Natural killer cell treated with Interleukin-12 subunit alpha and Interleukin-12 subunit beta and Interleukin-15 and Interleukin-18, amount 100 ng/mL, for 72 hours (primary cell): Measurements from ENCODE around the gene AKIRIN2. TPM values are rescaled to one million over a fixed set of nuclear protein-coding genes. Genes with fewer than 3 reads are reported as not detected.

Experiments used
- ATAC-seq, 2 donors: fragments of 150-1000 bp; cut with Tn5 transposase in 1 of 2; sonication (Bioruptor Pico), chemical (Tn5 transposase) in 1 of 2; 2 replicates each; pipeline ENCODE4 v1.10.0; 2021
- DNase-seq: peaks from one replicate; pipeline ENCODE4 v3.0.0; 2022; ENCODE audit warnings: low spot score
- H3K27ac Mint-ChIP-seq, 2 donors: 1 replicate in 1 of 2; 2 replicates in 1 of 2; pipeline ENCODE4 v1.8.0; 2022; ENCODE audit warnings: mixed read lengths in 2 of 2, mild to moderate bottlenecking in 1 of 2, moderate library complexity in 1 of 2
- H3K27me3 Mint-ChIP-seq, 2 donors: 1 replicate in 1 of 2; 2 replicates in 1 of 2; pipeline ENCODE4 v1.8.0; 2022; ENCODE audit warnings: mixed read lengths in 2 of 2
- H3K36me3 Mint-ChIP-seq: one replicate; pipeline ENCODE4 v1.8.0; 2022; ENCODE audit warnings: mixed read lengths
- H3K4me1 Mint-ChIP-seq, 2 donors: 1 replicate in 1 of 2; 2 replicates in 1 of 2; pipeline ENCODE4 v1.8.0; 2022; ENCODE audit warnings: low read depth in 2 of 2, mixed read lengths in 2 of 2, mild to moderate bottlenecking in 1 of 2
- H3K4me3 Mint-ChIP-seq: one replicate; pipeline ENCODE4 v1.8.0; 2022; ENCODE audit warnings: mixed read lengths
- H3K9me3 Mint-ChIP-seq: 2 replicates; pipeline ENCODE4 v1.8.0; 2022; ENCODE audit warnings: mixed read lengths
- total RNA-seq, 2 donors: library from RNA; stranded (reverse); gene quantifications; one replicate each; pipeline ENCODE4 v1.2.3, GENCODE V29; 2022

The AKIRIN2 gene
- total RNA-seq, 2 donors from 2014 or later: 78.3 to 101 TPM

DNA sequence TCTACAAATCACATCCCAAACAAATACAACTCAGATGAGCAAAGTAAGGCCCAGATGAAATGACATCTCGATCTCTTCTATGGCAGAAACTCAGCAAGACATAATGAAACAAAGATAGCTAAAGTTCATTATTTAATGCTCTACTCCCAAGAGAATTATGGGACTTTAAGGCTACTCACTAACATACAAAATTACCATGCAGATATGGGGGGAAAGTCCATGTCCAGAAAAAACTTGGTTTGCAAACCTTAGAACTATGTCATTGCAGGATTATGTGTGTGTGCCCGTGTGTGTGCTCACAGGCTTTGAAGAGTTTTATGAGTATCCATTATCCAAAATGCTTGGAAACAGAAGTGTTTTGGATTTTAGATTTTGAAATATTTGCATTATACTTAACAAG is 34.0 kb downstream of the AKIRIN2 start:
- H3K27ac Mint-ChIP-seq: no peak overlapping the region

DNA sequence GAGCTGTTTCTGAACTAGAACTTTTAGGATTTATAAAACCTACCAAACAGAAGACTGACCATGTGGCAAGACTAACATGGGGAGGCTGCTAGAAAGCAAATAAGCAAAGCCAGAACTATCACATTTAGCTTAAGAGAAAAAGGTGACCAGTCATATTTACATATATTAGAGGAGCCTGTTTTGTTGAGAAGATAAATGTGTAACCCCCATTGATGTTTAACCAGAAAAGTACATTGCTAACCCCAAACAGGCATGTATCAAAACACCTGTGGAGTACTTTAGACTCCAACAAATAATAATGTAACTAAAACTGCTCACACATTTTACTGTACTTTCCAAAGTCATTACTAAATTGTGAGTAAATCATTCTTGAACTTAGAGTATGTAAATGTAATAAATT is 35.0 kb downstream of the AKIRIN2 start:
- no peak for ATAC-seq
- H3K4me3 Mint-ChIP-seq: no peak overlapping the region
- H3K9me3 Mint-ChIP-seq: no peaks in the 10 kb centered on the region
- no peak for DNase-seq
- H3K36me3 Mint-ChIP-seq: peaks cover 17% of the 10 kb centered on the region
- H3K27me3 Mint-ChIP-seq: no peaks in the 10 kb centered on the region
- no peak overlapping the region for H3K27ac Mint-ChIP-seq
- peaks cover 18 to 19% of the 10 kb centered on the region in 2 donors for H3K4me1 Mint-ChIP-seq

More for the DNA sequence above, 34.0 kb downstream of the AKIRIN2 start:
- Mint-ChIP-seq H3K36me3 (peaks cover 19% of the 10 kb centered on the region), H3K27me3 (no peaks in the 10 kb centered on the region), H3K4me3 (no peak overlapping the region), H3K9me3 (no peaks in the 10 kb centered on the region), H3K4me1 (peaks cover 19 to 22% of the 10 kb centered on the region in 2 donors)
- ATAC-seq: no peak
- no peak for DNase-seq

DNA sequence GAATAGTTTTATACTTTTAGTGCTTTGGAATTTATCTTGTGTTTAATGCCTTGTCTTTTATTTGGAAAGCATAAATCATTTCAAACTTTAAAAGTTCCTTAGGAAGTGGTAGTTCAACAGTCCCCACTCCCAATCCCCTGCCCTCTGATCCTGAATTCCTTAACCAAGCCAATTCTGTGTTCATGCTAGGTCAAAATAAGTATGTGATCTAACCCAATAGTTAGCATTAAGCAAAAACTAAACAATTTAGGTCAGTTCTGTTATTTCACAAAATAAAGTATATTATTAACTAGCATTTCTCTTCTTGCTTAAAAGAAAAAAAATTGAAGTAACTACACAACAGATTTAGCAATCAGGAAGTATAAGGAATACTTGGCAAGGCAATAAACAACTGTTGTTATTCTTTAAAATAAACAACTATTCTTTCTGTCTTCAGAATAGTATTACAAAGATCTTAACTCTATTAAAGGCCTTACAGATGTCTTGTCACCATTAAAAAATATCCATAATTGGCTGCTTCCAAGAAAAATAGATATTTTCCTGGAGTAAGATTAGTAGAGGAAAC is 37.0 kb downstream of the AKIRIN2 start:
- Mint-ChIP-seq H3K36me3 (no peaks in the 10 kb centered on the region), H3K27me3 (no peaks in the 10 kb centered on the region), H3K27ac (no peak overlapping the region), H3K4me3 (no peak overlapping the region), H3K9me3 (no peaks in the 10 kb centered on the region), H3K4me1 (peaks cover 5 to 8% of the 10 kb centered on the region in 2 donors)
- DNase-seq (no peak), ATAC-seq (no peak)

DNA sequence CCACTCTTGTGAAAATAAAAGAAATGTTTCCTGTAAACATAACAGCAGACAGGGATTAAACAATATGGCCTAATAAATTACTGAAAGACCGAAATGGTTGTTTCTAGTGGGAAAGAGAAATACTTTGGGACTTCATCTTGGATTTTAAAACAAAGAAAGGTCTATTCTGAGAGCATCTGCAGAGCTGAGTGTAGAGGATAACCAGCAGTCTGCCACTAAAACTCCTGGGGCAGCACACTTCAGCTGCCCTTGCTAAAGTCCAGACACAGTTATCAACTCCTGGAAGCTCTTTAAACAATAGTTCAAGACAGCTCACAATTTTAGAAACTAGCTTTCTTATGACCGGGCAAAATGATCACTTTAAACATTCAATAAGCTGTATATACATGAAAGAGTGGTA is 38.6 kb downstream of the AKIRIN2 start:
- DNase-seq: no peak
- Mint-ChIP-seq H3K4me3 (no peak overlapping the region), H3K36me3 (no peaks in the 10 kb centered on the region), H3K27ac (no peak overlapping the region), H3K4me1 (peaks cover 4 to 5% of the 10 kb centered on the region in 2 donors), H3K27me3 (no peaks in the 10 kb centered on the region), H3K9me3 (no peaks in the 10 kb centered on the region)
- no peak for ATAC-seq

DNA sequence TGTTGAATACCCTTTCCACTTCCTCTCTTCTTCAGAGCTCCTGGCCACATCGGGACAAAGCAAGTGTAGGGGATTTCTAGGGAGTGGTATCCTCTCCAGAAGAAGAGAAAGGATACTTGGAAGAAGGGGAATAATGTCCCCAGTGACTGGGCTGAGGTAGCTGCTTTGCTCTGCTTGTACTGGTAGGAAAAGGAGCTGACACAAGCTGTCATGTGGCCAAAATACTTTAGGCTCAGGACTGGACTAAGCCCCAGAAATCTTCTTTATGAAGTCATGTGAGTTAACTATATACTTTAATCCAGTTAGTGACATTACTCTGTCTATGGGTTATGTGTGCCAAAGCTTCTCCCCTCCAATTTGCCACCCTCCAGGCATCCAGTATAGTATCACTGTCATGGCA is 40.5 kb downstream of the AKIRIN2 start:
- H3K27ac Mint-ChIP-seq: peak overlapping the region in 1 of 2 donors; percentile 33
- DNase-seq (no peak), ATAC-seq (no peak)
- H3K9me3 Mint-ChIP-seq: no peaks in the 10 kb centered on the region
- H3K4me3 Mint-ChIP-seq: no peak overlapping the region
- peaks cover 4 to 5% of the 10 kb centered on the region in 2 donors for H3K4me1 Mint-ChIP-seq
- H3K36me3 Mint-ChIP-seq: peaks cover 5% of the 10 kb centered on the region
- no peaks in the 10 kb centered on the region for H3K27me3 Mint-ChIP-seq

DNA sequence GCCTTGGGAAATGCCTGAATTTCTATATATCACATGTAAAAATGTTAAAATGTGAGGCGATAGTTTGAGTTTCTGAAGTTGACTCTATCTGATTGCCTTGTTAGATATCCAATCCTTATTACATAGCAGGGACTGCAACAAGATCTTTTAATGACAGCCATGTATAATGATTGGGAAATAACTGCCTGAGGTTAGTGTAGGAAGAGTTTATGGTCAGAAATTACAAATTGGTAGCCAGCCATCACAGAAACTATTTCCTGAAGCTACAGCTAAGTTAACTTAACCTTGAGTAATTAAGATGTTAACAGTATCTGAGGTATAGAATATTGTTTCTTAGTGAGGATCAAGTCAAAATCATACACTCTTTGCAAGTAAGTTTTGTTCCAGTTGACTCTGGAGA is 41.0 kb downstream of the AKIRIN2 start:
- Mint-ChIP-seq H3K4me1 (peaks cover 4 to 5% of the 10 kb centered on the region in 2 donors), H3K27me3 (no peaks in the 10 kb centered on the region), H3K36me3 (peaks cover 5% of the 10 kb centered on the region), H3K9me3 (no peaks in the 10 kb centered on the region), H3K27ac (peak overlapping the region in 1 of 2 donors; percentile 33), H3K4me3 (no peak overlapping the region)
- ATAC-seq (no peak), DNase-seq (no peak)

DNA sequence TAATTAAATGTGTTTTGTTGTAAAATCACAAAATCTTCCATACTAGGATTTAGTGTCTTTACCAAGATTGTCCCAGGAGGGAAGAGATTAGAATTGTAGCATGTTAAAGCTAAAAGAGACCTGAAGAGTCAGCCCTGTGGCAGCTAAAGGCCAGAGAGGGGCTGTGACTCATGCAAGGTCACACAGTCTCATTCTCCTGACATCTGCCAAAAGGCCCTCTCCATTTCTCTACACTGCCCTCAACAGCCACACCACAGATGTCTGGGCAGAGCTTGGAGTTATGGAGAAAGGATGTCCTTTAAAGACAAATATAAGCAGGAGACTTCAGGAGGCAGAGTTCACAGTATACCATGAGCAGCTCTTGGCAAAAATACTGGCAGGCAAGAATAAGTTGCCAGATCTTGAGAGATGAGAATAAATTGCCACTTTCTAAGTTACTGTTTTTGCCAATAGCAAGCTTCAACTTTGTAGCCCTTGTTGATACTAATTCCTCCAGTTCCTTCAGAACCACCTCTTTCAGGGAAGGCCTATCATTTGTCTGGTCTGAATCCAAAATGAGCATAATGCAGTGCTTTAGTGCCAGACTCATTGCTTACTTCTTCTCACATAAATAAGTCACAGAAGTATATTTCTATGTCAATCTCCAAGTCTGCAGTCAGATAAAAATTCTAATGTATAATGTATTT is 41.7 kb downstream of the AKIRIN2 start:
- DNase-seq (no peak), ATAC-seq (no peak)
- Mint-ChIP-seq H3K4me1 (peaks cover 4 to 5% of the 10 kb centered on the region in 2 donors), H3K27me3 (no peaks in the 10 kb centered on the region), H3K27ac (peak overlapping the region in 1 of 2 donors; percentile 33), H3K4me3 (no peak overlapping the region), H3K9me3 (no peaks in the 10 kb centered on the region), H3K36me3 (peaks cover 5% of the 10 kb centered on the region)

DNA sequence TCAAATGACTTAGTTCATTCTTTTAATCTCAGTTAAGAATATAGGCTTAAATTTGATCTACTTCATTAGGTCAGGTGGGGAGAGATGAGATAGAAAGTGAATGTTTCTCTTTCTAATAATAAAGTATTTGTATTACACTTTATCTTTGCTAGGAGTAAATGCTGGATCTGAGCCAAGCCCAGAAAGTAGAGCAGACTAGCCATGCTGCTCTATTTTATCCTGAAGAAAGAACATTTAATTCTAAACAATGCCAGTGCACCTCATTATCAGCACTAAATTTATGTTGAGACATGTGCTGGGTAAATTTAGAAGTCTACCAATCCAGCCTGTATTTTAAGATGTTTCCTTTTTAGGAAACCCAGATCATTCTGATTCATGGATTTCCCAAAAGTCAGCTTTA is 43.5 kb downstream of the AKIRIN2 start:
- Mint-ChIP-seq H3K36me3 (peaks cover 18% of the 10 kb centered on the region), H3K9me3 (no peaks in the 10 kb centered on the region), H3K27ac (no peak overlapping the region), H3K4me3 (no peak overlapping the region), H3K27me3 (no peaks in the 10 kb centered on the region), H3K4me1 (peaks cover 4 to 5% of the 10 kb centered on the region in 2 donors)
- DNase-seq (no peak), ATAC-seq (no peak)

DNA sequence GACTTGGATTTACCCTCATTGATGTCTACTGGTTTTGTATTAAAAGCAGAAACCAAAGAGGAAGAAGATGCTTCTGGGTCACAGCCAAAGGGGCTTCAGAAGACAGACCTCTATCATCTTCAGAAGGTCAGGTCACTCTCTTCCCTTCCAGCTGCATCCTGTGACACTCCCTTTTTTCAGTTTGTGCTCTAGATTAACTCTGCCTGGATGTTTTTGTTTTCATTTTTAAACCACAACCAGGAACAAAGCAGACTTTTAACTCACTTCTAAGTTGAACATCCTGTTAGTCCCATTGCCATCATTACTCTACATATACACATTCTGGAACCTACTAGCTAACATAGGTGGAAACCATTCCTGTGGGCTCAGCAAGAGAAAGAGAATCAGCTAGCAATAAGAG is 45.2 kb downstream of the AKIRIN2 start:
- Mint-ChIP-seq H3K9me3 (no peaks in the 10 kb centered on the region), H3K4me3 (no peak overlapping the region), H3K4me1 (peaks cover 8 to 18% of the 10 kb centered on the region in 2 donors), H3K27me3 (no peaks in the 10 kb centered on the region), H3K27ac (no peak overlapping the region), H3K36me3 (peaks cover 24% of the 10 kb centered on the region)
- no peak for DNase-seq
- ATAC-seq: no peak

DNA sequence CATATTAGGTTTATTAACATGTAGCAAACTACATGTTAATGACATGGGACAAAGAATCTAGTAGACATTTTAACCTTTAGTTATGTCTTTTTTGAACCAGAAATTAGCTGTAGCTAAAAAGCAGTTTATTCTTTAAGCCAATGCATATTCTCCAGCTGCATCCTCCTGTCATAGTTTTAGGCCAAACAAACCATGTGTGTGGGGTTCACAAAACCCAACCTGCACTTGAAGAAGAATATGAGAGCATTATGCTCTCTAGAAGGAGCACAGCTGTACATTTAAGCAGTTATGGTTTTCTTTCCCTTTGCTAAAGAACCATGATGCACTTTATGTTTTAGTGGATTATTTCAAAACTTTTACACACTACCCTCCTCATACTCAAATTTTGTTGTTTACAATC is 46.2 kb downstream of the AKIRIN2 start:
- Mint-ChIP-seq H3K4me3 (no peak overlapping the region), H3K4me1 (peaks cover 4 to 13% of the 10 kb centered on the region in 2 donors), H3K27ac (no peak overlapping the region), H3K27me3 (no peaks in the 10 kb centered on the region), H3K9me3 (no peaks in the 10 kb centered on the region), H3K36me3 (peaks cover 24% of the 10 kb centered on the region)
- DNase-seq (no peak), ATAC-seq (no peak)

DNA sequence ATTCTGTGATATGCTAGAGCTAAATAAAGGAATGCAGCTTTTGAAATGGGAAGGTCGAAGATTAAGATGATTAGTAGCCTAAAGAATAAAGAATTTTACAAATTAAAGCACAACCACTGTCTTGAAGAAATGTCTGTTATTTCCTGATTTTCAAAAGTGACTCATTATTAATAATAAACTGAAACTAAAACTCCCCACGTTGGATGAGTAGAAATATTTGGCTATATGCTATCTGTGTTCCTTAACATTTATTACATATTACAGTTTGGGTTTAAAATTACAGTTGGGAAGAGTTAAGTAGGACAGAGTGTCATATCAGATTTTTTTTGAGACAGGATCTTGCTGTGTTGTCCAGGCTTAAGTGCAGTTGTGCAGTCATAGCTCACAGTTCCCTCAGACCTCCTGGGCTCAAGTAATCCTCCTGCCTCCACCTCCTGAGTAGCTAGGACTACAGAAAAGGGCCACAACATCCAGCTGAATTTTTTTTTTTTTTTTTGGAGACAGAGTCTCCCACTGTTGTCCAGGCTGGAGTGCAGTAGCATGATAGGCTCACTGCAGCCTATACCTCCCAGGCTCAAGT is 47.1 kb downstream of the AKIRIN2 start:
- peaks cover 4 to 13% of the 10 kb centered on the region in 2 donors for H3K4me1 Mint-ChIP-seq
- no peaks in the 10 kb centered on the region for H3K9me3 Mint-ChIP-seq
- no peaks in the 10 kb centered on the region for H3K27me3 Mint-ChIP-seq
- peaks cover 24% of the 10 kb centered on the region for H3K36me3 Mint-ChIP-seq
- no peak overlapping the region for H3K27ac Mint-ChIP-seq
- no peak overlapping the region for H3K4me3 Mint-ChIP-seq
- no peak for ATAC-seq
- DNase-seq: no peak

DNA sequence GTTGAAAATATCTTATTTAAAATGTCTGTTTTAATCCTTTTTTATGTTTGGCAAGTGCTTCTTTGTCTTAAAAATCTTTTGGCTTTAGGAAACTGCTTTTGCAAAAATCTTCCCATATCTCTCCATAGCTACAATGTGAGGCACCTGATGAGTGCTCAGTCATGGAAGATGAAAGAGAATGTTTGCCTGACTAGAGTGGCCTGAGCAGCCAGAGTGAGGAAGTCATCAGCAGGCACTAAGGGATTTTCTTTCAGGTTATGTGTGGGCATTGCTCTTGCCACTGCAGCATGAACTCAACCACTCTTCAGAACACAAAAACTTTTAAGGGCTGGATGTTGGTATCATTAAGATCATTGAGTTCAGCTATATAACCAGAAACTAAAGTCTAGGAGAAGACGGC is 47.9 kb downstream of the AKIRIN2 start:
- H3K27ac Mint-ChIP-seq: no peak overlapping the region
- no peaks in the 10 kb centered on the region for H3K27me3 Mint-ChIP-seq
- ATAC-seq: no peak
- no peaks in the 10 kb centered on the region for H3K9me3 Mint-ChIP-seq
- peaks cover 4 to 13% of the 10 kb centered on the region in 2 donors for H3K4me1 Mint-ChIP-seq
- no peak for DNase-seq
- no peak overlapping the region for H3K4me3 Mint-ChIP-seq
- H3K36me3 Mint-ChIP-seq: peaks cover 24% of the 10 kb centered on the region

DNA sequence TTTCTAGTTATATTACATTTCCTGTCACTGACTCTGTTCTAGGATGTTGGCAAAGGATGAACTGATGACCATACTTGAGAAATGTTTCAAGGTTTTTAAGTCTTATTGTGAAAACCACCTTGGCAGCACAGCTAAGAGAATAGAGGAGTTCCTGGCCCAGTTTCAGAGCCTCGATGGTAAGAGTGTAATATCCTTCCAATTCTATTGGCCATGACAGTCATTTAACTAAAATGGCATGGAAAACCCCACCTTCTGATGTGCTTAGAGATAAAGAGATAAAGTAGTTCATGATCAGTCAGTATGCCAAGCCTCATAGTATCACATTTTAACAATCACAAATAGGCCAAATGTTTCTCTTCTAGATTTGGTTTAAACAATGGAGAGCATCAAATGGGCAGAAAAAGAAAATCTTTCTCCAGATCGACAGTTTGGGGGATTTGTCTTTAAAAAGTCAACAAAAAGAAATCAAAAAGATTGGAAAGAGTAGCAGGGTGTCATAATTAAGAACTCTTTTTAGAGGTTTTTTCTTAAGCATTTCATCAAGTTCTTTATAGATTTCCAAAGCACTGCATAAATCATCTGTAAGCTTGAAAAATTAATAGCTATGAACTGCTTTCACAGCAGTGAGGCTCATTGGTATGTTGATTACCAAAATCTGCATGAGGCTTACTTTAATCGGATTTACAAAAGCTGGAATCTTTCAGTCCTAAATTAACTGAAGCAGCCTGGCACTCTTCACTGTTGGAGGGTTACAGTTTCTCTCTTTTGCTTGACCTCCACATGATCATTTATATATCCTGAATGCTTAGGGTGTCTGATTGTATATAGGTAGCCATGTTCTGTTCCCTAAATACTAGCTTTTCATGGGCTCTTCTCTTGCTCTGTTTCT is 48.7 kb downstream of the AKIRIN2 start:
- Mint-ChIP-seq H3K4me3 (peak overlapping the region; percentile 15), H3K36me3 (peaks cover 24% of the 10 kb centered on the region)

More for the DNA sequence above, 48.7 kb downstream of the AKIRIN2 start:
- ATAC-seq: peak in 1 of 2 donors; percentile 60
- DNase-seq: no peak
- Mint-ChIP-seq H3K27me3 (no peaks in the 10 kb centered on the region), H3K9me3 (no peaks in the 10 kb centered on the region), H3K27ac (peak overlapping the region in 1 of 2 donors; percentile 48), H3K4me1 (peaks cover 4 to 13% of the 10 kb centered on the region in 2 donors)
